PC-9 (cell line): ENCODE results near the gene PXT1.

Experiments
- CTCF ChIP-seq: fragments of 200-600 bp; sonication (generic); conservative IDR thresholded peaks from 2 replicates; pipeline ENCODE4 v1.6.1; 2017; ENCODE audit warnings: mixed run types, antibody characterized with exemption, mild to moderate bottlenecking, moderate library complexity
- EZH2 ChIP-seq: fragments of 200-600 bp; sonication (generic); IDR thresholded peaks from 2 replicates; pipeline ENCODE4 v1.8.0; 2017; ENCODE audit warnings: antibody characterized with exemption, low read depth

GRCh38 chr6:36374194-36374593 lies 68.5 kb downstream of the PXT1 start:
- no peak for TF ChIP-seq CTCF
- TF ChIP-seq EZH2, result no peak
